Measurements from ENCODE around the gene ALG9.

- TF ChIP-seq CTCF (tag by site-specific recombination; IDR thresholded peaks at IDR 0.05) = no peak
- no peak for TF ChIP-seq ZNF18 (tag by site-specific recombination; IDR thresholded peaks at IDR 0.05)
- no peak for TF ChIP-seq ZNF626 (tag by site-specific recombination; IDR thresholded peaks at IDR 0.05)
- TF ChIP-seq TRIM28 (IDR thresholded peaks at IDR 0.05; ENCODE audit: borderline replicate concordance, low read length) = no peak
- no peak for TF ChIP-seq REPIN1 (tag by site-specific recombination; IDR thresholded peaks at IDR 0.05; ENCODE audit: low read depth)
- no peak for TF ChIP-seq ZNF138 (tag by site-specific recombination; IDR thresholded peaks at IDR 0.05; ENCODE audit: borderline replicate concordance)
- TF ChIP-seq ZNF112 (tag by site-specific recombination; IDR thresholded peaks at IDR 0.05) = no peak
- no peak for TF ChIP-seq ZNF529 (tag by site-specific recombination; IDR thresholded peaks at IDR 0.05; ENCODE audit: insufficient replicate concordance)
- no peak for TF ChIP-seq SP2 (tag by site-specific recombination; IDR thresholded peaks at IDR 0.05)
- TF ChIP-seq MYNN (tag by site-specific recombination; IDR thresholded peaks at IDR 0.05; ENCODE audit: borderline replicate concordance) = no peak
- TF ChIP-seq BCL11B (tag by site-specific recombination; IDR thresholded peaks at IDR 0.05; ENCODE audit: low read depth) = no peak
Observed at GRCh38 chr11:111807076-111807475, 64.3 kb downstream of the ALG9 start.

Data from HEK293 (cell line).